K562 (cell line): ENCODE data around the gene MYADML2. TPM values are rescaled to one million over a fixed set of nuclear protein-coding genes. Genes with fewer than 3 reads are reported as not detected.
"Not testable (repeated sequence)": the region's sequence is repeated elsewhere in the genome, so short reads cannot be mapped to it uniquely, and the experiment has no call there.

Experiments
- ATAC-seq: fragments of 200-7000 bp; cut with Tn5 transposase; 3 replicates; pipeline ENCODE4 v1.9.1; 2020; ENCODE audit warnings: moderate library complexity
- BruUV-seq: library from RNA; stranded (reverse); fragments of 400-500 nt; replicated peaks from 2 replicates; lab custom pipeline; 2021; lab: Mats Ljungman, UMichigan
- CTCF ChIA-PET: fragments of 300-600 bp; formaldehyde crosslinking; extraction: SDS; loops from one replicate; lab custom pipeline; 2021; ENCODE audit warnings: low intra/inter-chr PET ratio; lab: Yijun Ruan, JAX
- POLR2A ChIA-PET: fragments of 300-600, 350-650 bp; sonication (Branson Sonifier 250); formaldehyde crosslinking; extraction: SDS; loops from one replicate; lab custom pipeline; 2021; ENCODE audit warnings: antibody characterized with exemption, inconsistent platforms; lab: Yijun Ruan, JAX
- DNase-seq, 4 experiments: peaks; one replicate each; pipeline versions ENCODE4 v3.0.0 to v3.0.0-alpha.2; 2011 to 2018; ENCODE audit warnings: low spot score in 3 of 4, mixed read lengths in 3 of 4; ENCODE audit errors: extremely low read depth in 1 of 4
- FAIRE-seq: peaks from 2 replicates; lab custom pipeline; 2011; peaks lifted over from hg19 to GRCh38; lab: Jason Lieb, UNC
- H2AFZ ChIP-seq: 2 replicates; pipeline ENCODE4 v1.6.0; 2011; ENCODE audit warnings: low read depth, low read length, control low read depth, inconsistent platforms
- H3K27ac ChIP-seq: fragments of 200-600 bp; 3 replicates; pipeline ENCODE4 v1.8.0; 2011; ENCODE audit warnings: low read depth, mild to moderate bottlenecking, control low read depth, inconsistent platforms, low read length, moderate library complexity, mixed read lengths; ENCODE audit errors: extremely low read depth
- H3K27me3 ChIP-seq, 2 experiments: fragments of 300-600 bp in 1 of 2; 2 replicates in 1 of 2; 3 replicates in 1 of 2; pipeline versions ENCODE4 v1.6.0 to v1.8.0; 2011; ENCODE audit warnings: inconsistent platforms in 2 of 2, low read length in 2 of 2, mild to moderate bottlenecking in 1 of 2, mixed read lengths in 1 of 2, moderate library complexity in 1 of 2; ENCODE audit not compliant: control insufficient read depth in 2 of 2, insufficient read depth in 2 of 2
- H3K36me3 ChIP-seq: fragments of 300-600 bp; 3 replicates; pipeline ENCODE4 v1.8.0; 2011; ENCODE audit warnings: mild to moderate bottlenecking, low read length, inconsistent platforms; ENCODE audit not compliant: control insufficient read depth, insufficient read depth
- H3K4me1 ChIP-seq, 2 experiments: fragments of 200-600 bp in 1 of 2; replicated peaks in 1 of 2; 2 replicates in 1 of 2; 3 replicates in 1 of 2; pipeline versions ENCODE4 v1.5.1 to v1.8.0; 2011; ENCODE audit warnings: inconsistent platforms in 2 of 2, low read length in 2 of 2, mild to moderate bottlenecking in 1 of 2, mixed read lengths in 1 of 2, moderate library complexity in 1 of 2; ENCODE audit not compliant: control insufficient read depth in 2 of 2, insufficient read depth in 2 of 2
- H3K4me2 ChIP-seq: 2 replicates; pipeline ENCODE4 v1.6.1; 2011; ENCODE audit warnings: low read length, control low read depth, inconsistent platforms, mixed read lengths; ENCODE audit not compliant: insufficient read depth
- H3K4me3 ChIP-seq: fragments of 200-600 bp; sonication (generic), shearing (Covaris generic); 2 replicates; pipeline ENCODE4 v1.5.1; 2016; ENCODE audit warnings: control low read depth, inconsistent platforms
- H3K79me2 ChIP-seq: fragments of 200-600 bp; 3 replicates; pipeline ENCODE4 v1.8.0; 2011; ENCODE audit warnings: low read length, inconsistent platforms; ENCODE audit not compliant: control insufficient read depth, insufficient read depth
- H3K9ac ChIP-seq, 2 experiments: 2 replicates each; pipeline versions ENCODE4 v1.6.0 to v1.6.1; 2011; ENCODE audit warnings: low read depth in 2 of 2, low read length in 2 of 2, control low read depth in 1 of 2, inconsistent platforms in 1 of 2, mild to moderate bottlenecking in 1 of 2, mixed read lengths in 1 of 2; ENCODE audit not compliant: insufficient read depth in 1 of 2
- H3K9me1 ChIP-seq: one replicate; pipeline ENCODE4 v1.6.0; 2011; ENCODE audit warnings: inconsistent platforms, mild to moderate bottlenecking, low read length, moderate library complexity; ENCODE audit not compliant: control insufficient read depth, insufficient read depth
- H3K9me3 ChIP-seq: replicated peaks from 2 replicates; pipeline ENCODE4 v1.5.1; 2011; ENCODE audit warnings: low read depth, low read length, inconsistent platforms; ENCODE audit not compliant: control insufficient read depth, insufficient read depth
- H4K20me1 ChIP-seq: replicated peaks from 2 replicates; pipeline ENCODE4 v1.6.1; 2011; ENCODE audit warnings: low read length, inconsistent platforms, mixed read lengths; ENCODE audit not compliant: control insufficient read depth, insufficient read depth
- ARHGAP35 ChIP-seq: fragments of 450-650 bp; IDR thresholded peaks from 2 replicates; pipeline ENCODE4 v1.6.1; 2018; ENCODE audit not compliant: partially characterized antibody
- BCOR ChIP-seq: fragments of 450-650 bp; IDR thresholded peaks from 2 replicates; pipeline ENCODE4 v1.6.1; 2016
- BRD4 ChIP-seq: fragments of 200-600 bp; sonication (generic); IDR thresholded peaks from 2 replicates; pipeline ENCODE4 v1.6.1; 2017; ENCODE audit warnings: inconsistent platforms
- KDM2B ChIP-seq: fragments of 250-450 bp; sonication (Bioruptor Pico); IDR thresholded peaks from 2 replicates; pipeline ENCODE4 v1.8.0; 2021; ENCODE audit warnings: mild to moderate bottlenecking, moderate library complexity
- POU5F1 ChIP-seq: fragments of 150-350 bp; IDR thresholded peaks from 2 replicates; pipeline ENCODE4 v1.6.1; 2014; ENCODE audit warnings: borderline replicate concordance, low read length, low read depth, mild to moderate bottlenecking; ENCODE audit not compliant: partially characterized antibody
- PTBP1 ChIP-seq: fragments of 200-400 bp; formaldehyde crosslinking; IDR thresholded peaks from 2 replicates; pipeline ENCODE4 v1.6.1; 2017; ENCODE audit warnings: low read depth, low read length
- SMARCA5 ChIP-seq: fragments of 450-650 bp; IDR thresholded peaks from 2 replicates; pipeline ENCODE4 v1.6.1; 2016
- WGBS: fragments of 100-300 bp; shearing (Covaris generic); methylation state at CpG from one replicate; pipeline ENCODE4 v1.1.6; 2016; ENCODE audit warnings: low coverage, mixed read lengths; ENCODE audit not compliant: insufficient coverage; ENCODE audit errors: missing lambda C conversion rate; 5-methylcytosine and 5-hydroxymethylcytosine counted together
- in situ Hi-C: fragments of 300-500 bp; cut with MboI; formaldehyde crosslinking; loops from 4 replicates; pipeline ENCODE4 v1.15.0; 2018; ENCODE audit warnings: inconsistent platforms, mixed read lengths
- intact Hi-C: fragments of 100-400 bp; cut with micrococcal nuclease; formaldehyde crosslinking; loops from 2 replicates; pipeline ENCODE4 v1.14.2; 2022
- polyA plus RNA-seq, 8 experiments: library from polyadenylated mRNA; depleted of rRNA in 4 of 8; stranded (reverse) in 5 of 8; unstranded in 3 of 8; fragments of >200 nt; fragmentation: Nextera tagmentation in 2 of 8; fragmentation: Illumina TruSeq in 1 of 8; extraction: Ambion mirVana in 2 of 8; extraction: Trizol in 1 of 8; gene quantifications; 2 replicates each; pipeline versions ENCODE4 v1.2.1 to v1.2.3, GENCODE V29; 2011 to 2014; ENCODE audit warnings: inconsistent platforms in 1 of 8, missing spikeins in 1 of 8
- total RNA-seq, 7 experiments: library from RNA; depleted of rRNA in 6 of 7; stranded (reverse); fragments of >200 nt in 6 of 7; fragmentation: Illumina TruSeq in 2 of 7; extraction: Trizol in 2 of 7; gene quantifications; 2 replicates each; pipeline versions ENCODE4 v1.2.1 to v1.2.3, GENCODE V29; 2011 to 2021; ENCODE audit warnings: low replicate concordance in 1 of 7
- TF ChIP-seq, protein P1 (sequence below), 3 experiments: fragments of 200-800 bp in 1 of 3; sonication (Bioruptor generic) in 1 of 3; sonication (generic) in 1 of 3; formaldehyde crosslinking in 1 of 3; IDR thresholded peaks; 2 replicates each; pipeline versions ENCODE4 v1.6.1 to v1.8.0; 2016 to 2022; ENCODE audit warnings: mild to moderate bottlenecking in 2 of 3, missing compliant biosample characterization in 2 of 3, missing genetic modification characterization in 2 of 3, missing genetic modification reagents in 1 of 3
- TF ChIP-seq, protein P2 (sequence below), 2 experiments: fragments of 450-650 bp; IDR thresholded peaks; 2 replicates each; pipeline ENCODE4 v1.6.1; 2016

MYADML2 gene
- total and polyA plus RNA-seq, 9 of the 15 experiments (the other 6 are each of a cell fraction or from before 2014, with no cell fraction given) = not detected

DNA sequence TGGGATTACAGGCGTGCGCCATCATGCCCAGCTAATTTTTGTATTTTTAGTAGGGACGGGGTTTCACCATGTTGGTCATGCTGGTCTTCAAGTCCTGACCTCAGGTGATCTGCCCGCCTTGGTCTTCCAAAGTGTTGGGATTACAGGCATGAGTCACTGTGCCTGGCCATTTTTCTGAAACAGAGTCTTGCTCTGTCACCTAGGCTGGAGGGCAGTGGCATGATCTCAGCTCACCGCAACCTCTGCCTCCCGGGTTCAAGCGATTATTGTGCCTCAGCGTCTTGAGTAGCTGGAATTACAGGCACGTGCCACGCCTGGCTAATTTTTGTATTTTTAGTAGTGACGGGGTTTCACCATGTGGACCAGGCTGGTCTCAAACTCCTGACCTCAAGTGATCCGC is 34.5 kb upstream of the MYADML2 start:
- BruUV-seq, H3K4me2 ChIP-seq, H3K4me3 ChIP-seq, H3K27ac ChIP-seq, in situ Hi-C loops, CTCF ChIA-PET, H3K9me1 ChIP-seq, DNase-seq, H3K27me3 ChIP-seq, H3K9ac ChIP-seq, H3K9me3 ChIP-seq, H2AFZ ChIP-seq, ATAC-seq, intact Hi-C loops, H4K20me1 ChIP-seq: not testable (repeated sequence)
- H3K36me3 ChIP-seq = peaks cover 41% of the 10 kb centered on the region; the same call in 2 of the 3 replicates
- peaks cover 16 to 32% of the 10 kb centered on the region in 2 experiments for H3K4me1 ChIP-seq
- TF ChIP-seq, protein P1, sequence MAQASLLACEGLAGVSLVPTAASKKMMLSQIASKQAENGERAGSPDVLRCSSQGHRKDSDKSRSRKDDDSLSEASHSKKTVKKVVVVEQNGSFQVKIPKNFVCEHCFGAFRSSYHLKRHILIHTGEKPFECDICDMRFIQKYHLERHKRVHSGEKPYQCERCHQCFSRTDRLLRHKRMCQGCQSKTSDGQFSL (CRISPR knock-in tag; IDR thresholded peaks at IDR 0.05) = 0 out of 2 replicates have a peak, but pooled peaks have one; percentile 16
- TF ChIP-seq, protein P1 (tag; IDR thresholded peaks at IDR 0.05) = not testable (repeated sequence)
- H3K79me2 ChIP-seq = peaks cover 13% of the 10 kb centered on the region; the same call in 2 of the 3 replicates
- 89% methylated on average over 10 of the region's 12 CpGs for WGBS
- peak; percentile 23 for FAIRE-seq
- POLR2A ChIA-PET = interaction anchor here (0.7 to 1.4 kb wide), 2 partner anchors 22 to 1192 kb away, joined by 3 read pairs; no protein-coding TSS in a partner anchor

DNA sequence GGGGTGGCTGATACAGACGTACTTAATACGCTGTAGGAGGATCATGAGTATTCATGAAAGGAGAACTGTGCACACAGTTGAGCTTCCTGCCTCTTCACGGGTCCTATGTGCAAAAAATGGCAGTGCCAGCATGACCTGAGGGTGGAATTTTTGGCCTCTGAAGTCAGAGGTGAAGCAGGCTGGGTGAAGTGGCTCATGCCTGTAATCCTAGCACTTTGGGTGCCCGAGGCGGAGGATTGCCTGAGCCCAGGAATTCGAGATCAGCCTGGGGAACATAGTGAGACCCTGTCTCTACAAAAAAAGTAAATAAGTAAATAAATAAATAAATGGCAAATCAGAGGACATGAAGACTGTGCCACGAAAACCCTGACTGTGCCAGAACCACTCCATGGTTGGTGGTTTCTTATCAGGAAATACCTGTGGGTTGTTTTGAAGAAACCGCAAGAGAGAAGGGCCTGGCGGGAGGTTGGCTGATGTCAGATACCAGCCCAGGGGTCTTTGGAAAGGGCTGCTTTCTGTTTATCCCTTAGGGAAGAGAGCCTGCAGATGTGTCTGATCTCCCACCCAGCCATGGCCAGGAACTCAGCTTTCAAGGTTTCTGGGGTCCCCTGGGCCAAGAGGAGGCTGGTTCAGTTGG is 33.8 kb upstream of the MYADML2 start:
- peak overlapping the region in 1 of 2 experiments; percentile 6; a peak in 1 of 4 replicates for H3K9ac ChIP-seq
- no TSS peak for BruUV-seq
- no peak for TF ChIP-seq KDM2B
- TF ChIP-seq, protein P2, sequence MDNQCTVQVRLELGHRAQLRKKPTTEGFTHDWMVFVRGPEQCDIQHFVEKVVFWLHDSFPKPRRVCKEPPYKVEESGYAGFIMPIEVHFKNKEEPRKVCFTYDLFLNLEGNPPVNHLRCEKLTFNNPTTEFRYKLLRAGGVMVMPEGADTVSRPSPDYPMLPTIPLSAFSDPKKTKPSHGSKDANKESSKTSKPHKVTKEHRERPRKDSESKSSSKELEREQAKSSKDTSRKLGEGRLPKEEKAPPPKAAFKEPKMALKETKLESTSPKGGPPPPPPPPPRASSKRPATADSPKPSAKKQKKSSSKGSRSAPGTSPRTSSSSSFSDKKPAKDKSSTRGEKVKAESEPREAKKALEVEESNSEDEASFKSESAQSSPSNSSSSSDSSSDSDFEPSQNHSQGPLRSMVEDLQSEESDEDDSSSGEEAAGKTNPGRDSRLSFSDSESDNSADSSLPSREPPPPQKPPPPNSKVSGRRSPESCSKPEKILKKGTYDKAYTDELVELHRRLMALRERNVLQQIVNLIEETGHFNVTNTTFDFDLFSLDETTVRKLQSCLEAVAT (IDR thresholded peaks at IDR 0.05) = peak in 1 of 2 experiments; percentile 91; a peak in 2 of 4 replicates
- no peak for TF ChIP-seq ARHGAP35
- TF ChIP-seq SMARCA5 = no peak
- TF ChIP-seq PTBP1 = no peak
- TF ChIP-seq POU5F1 = no peak
- no peak for TF ChIP-seq BCOR
- TF ChIP-seq BRD4 = no peak

More for the DNA sequence above, 33.8 kb upstream of the MYADML2 start:
- Histone ChIP-seq H3K4me3 (no peak overlapping the region), H3K9me1 (no peaks in the 10 kb centered on the region), H3K79me2 (peaks cover 16% of the 10 kb centered on the region; the same call in 2 of the 3 replicates), H3K4me2 (no peak overlapping the region), H4K20me1 (no peaks in the 10 kb centered on the region), H3K27ac (no peak overlapping the region), H3K4me1 (peaks cover 22 to 38% of the 10 kb centered on the region in 2 experiments), H3K36me3 (peaks cover 39% of the 10 kb centered on the region; the same call in 2 of the 3 replicates), H3K27me3 (no peaks in the 10 kb centered on the region), H2AFZ (no peak overlapping the region), H3K9me3 (no peaks in the 10 kb centered on the region)
- DNase-seq (peak in 1 of 4 experiments; percentile 34), FAIRE-seq (peak; percentile 55), ATAC-seq (no peak)
- ChIA-PET POLR2A (interaction anchor here (1.2 kb wide), 1 partner anchor 8 kb away, joined by 3 read pairs; no protein-coding TSS in a partner anchor), CTCF (no interaction called here)
- 50% methylated on average over 9 of the region's 9 CpGs for WGBS
- in situ Hi-C loops (no loop called here), intact Hi-C loops (no loop called here)
